Mucosa of descending colon (tissue), 3 donors: ENCODE results near the gene TGFBR3L. TPM values are rescaled to one million over a fixed set of nuclear protein-coding genes. Genes with fewer than 3 reads are reported as not detected.

Source experiments
- ATAC-seq: fragments of 200-7000 bp; cut with Tn5 transposase; one replicate; pipeline ENCODE4 v1.9.1; 2020; ENCODE audit warnings: mild to moderate bottlenecking, moderate library complexity
- DNase-seq, 3 donors: peaks; one replicate each; pipeline ENCODE4 v3.0.0-alpha.2; 2020
- H3K36me3 ChIP-seq: fragments of 200-600 bp; one replicate; pipeline ENCODE4 v1.8.0; 2021; ENCODE audit warnings: low read depth, mild to moderate bottlenecking
- H3K4me1 ChIP-seq: fragments of 200-600 bp; one replicate; pipeline ENCODE4 v1.8.0; 2021; ENCODE audit warnings: low read depth, mild to moderate bottlenecking
- H3K4me3 ChIP-seq: fragments of 200-600 bp; one replicate; pipeline ENCODE4 v1.8.0; 2021; ENCODE audit warnings: mild to moderate bottlenecking
- H3K9me3 ChIP-seq: fragments of 200-600 bp; one replicate; pipeline ENCODE4 v1.8.0; 2021; ENCODE audit warnings: mild to moderate bottlenecking
- intact Hi-C, 2 donors: fragments of 100-400 bp; cut with DNase I in 1 of 2; cut with micrococcal nuclease in 1 of 2; formaldehyde crosslinking; loops; one replicate each; pipeline versions ENCODE4 v1.11.0 to v1.11.1; 2022; cut with DNase I, micrococcal nuclease
- total RNA-seq, 3 donors: library from RNA; stranded (reverse); fragmentation: NEBNext Ultra II Directional in 2 of 3; extraction: Animal tissue kit (Norgen Biotek cat#: 25700) in 2 of 3; gene quantifications; one replicate each; pipeline versions ENCODE4 v1.2.1 to v1.2.4, GENCODE V29; 2021 to 2023
- TF ChIP-seq, protein P1 (sequence below): fragments of 200-600 bp; IDR thresholded peaks from one replicate; pipeline ENCODE4 v1.8.0; 2022; ENCODE audit warnings: antibody characterized with exemption, mild to moderate bottlenecking
- donor health status: DM: no; HTN: no; CAD: no; lungs with moderate emphysema.
- donor health status: DM: no; HTN: no; CAD: no.
- donor health status: DM: no; HTN: yes; CAD: no.

TGFBR3L gene
- total RNA-seq, 3 donors from 2014 or later, result 0.79 TPM; not detected in 2

DNA sequence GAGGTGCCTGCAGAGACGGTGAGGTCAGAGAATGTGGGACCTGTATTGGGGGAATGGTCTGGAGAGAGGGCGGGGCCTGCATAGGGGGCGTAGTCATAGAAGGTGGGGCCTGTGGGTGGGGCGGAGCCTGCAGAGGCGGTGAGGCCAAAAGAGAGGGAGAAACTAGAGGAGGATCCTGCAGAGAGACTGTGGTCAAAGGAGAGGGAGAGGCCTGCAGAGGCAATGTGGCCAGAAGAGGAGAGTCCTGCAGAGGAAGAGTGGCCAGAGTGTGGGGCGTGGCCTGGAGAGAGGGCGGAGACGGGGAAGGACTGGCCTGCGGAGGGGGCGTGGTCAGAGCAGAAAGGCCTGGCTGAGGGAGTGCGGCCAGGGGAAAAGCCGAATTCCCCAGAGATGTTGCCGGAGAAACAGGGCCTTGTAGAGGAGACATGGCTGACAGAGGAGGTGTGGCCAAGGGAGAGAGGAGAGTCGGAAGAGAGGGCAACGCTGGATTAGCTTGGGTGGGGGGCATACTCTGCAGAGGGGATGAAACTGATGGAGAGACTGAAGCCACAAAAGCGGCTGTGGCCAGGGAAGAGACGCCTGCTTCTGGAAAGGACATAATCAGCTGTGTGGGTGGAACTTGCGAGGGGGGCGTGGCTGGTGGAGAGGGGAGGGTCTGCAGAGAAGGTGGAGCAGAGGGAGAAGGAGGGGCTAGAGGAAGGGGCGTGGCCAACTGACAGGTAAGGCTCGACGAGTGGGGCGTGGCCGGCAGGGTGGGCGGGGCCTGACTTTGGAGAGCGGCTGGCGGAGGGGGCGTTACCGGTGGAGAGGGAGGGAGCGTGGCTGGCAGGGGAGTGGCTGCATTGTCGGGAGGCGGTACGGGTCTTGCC lies 43.0 kb upstream of the TGFBR3L start:
- intact Hi-C loops, result no loop called here
- TF ChIP-seq, protein P1, sequence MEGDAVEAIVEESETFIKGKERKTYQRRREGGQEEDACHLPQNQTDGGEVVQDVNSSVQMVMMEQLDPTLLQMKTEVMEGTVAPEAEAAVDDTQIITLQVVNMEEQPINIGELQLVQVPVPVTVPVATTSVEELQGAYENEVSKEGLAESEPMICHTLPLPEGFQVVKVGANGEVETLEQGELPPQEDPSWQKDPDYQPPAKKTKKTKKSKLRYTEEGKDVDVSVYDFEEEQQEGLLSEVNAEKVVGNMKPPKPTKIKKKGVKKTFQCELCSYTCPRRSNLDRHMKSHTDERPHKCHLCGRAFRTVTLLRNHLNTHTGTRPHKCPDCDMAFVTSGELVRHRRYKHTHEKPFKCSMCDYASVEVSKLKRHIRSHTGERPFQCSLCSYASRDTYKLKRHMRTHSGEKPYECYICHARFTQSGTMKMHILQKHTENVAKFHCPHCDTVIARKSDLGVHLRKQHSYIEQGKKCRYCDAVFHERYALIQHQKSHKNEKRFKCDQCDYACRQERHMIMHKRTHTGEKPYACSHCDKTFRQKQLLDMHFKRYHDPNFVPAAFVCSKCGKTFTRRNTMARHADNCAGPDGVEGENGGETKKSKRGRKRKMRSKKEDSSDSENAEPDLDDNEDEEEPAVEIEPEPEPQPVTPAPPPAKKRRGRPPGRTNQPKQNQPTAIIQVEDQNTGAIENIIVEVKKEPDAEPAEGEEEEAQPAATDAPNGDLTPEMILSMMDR, result no peak
- peak; percentile 62 for ATAC-seq
- Histone ChIP-seq H3K36me3 (no peaks in the 10 kb centered on the region), H3K4me3 (no peak overlapping the region), H3K9me3 (no peaks in the 10 kb centered on the region), H3K4me1 (peaks cover 35% of the 10 kb centered on the region)
- DNase-seq, result peak; percentile 95 to 97 (median 95)

DNA sequence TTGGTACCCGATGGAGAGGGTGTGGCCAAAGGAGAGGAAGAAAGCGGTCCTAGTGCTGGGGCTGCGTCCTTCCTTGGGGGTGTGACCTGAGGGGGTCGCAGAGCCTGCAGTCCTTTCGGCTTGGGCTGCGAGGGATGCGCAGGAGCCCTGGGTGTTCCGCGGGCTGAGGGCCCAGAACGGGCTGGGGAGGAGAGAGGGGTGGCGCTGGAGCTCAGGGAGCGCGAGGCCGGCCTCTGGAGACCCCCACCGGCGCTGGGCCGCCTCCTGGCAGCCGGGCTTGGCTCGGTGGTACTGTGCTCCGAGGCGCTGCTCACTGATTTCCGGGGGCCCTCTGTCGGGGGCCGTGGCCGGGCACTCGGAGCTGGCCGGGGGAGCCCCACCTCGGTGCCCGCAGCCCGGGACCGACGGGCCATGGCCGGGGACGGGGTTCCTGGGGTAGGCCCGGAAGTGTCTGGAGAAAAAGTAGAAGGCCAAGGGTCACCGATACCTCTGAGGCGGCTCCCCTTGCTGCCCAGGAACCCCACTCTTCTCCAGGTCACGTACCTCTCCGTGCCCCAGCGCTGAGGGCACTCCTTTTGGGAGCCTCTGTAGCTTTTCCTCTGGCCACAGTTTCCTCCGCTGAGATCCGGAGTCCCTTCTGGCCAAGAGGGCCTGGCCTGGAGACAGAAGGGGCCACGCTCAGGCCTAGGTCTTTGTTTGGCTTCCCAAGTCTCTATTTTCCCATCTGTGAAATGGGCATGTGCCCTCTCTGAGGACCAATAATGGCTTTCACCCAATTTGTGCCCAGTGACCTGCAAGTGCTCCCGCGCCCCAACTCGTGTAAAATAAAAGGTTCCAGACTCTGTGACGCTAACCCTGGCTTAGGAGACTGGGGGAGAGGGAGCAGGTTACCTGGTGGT lies 42.1 kb upstream of the TGFBR3L start:
- ATAC-seq, result no peak

DNA sequence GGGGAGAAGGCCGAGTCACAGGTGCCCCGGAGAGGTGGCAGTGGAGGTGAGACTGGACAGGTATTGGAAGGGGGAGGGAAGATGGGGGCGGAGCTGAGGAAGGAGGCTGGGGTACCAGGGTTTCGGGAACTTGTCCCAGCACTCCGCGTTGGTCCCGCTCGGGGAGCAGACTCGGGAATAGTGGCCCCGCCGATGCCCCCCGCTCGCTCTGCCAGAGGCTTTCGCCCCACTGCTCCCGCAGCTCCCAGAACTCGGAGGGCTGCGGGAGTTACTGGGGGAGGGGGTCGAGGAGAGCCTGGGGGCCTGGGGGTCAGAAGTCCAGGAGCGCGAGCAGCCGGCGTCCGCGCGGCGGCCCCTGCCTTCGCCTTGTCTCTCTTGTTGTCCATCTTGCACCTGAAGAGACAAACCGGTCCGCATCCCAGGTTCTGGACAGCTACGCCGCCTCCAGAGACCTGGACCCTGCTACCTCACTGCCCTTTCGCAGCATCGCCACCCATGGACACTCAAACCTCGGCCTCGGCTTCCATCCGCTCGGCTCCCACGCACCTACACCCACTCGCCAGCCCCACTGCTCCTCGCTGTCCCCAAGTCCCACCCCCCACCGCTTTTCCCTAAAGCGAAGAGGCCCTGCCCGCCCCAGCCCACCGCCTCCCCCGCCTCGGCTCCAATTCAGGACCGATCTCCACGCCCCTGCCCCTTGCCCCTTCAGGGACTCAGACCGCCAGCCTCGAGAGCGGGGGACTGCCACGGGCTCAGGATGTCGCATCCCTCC lies 41.1 kb upstream of the TGFBR3L start:
- Histone ChIP-seq H3K9me3 (no peaks in the 10 kb centered on the region), H3K36me3 (no peaks in the 10 kb centered on the region), H3K4me3 (no peak overlapping the region), H3K4me1 (peaks cover 29% of the 10 kb centered on the region)
- intact Hi-C loops, result no loop called here
- ATAC-seq (no peak), DNase-seq (no peak)
- TF ChIP-seq, protein P1, result no peak

More for the DNA sequence above, 42.1 kb upstream of the TGFBR3L start:
- Histone ChIP-seq H3K36me3 (no peaks in the 10 kb centered on the region), H3K4me3 (no peak overlapping the region), H3K9me3 (no peaks in the 10 kb centered on the region), H3K4me1 (peaks cover 35% of the 10 kb centered on the region)
- no peak for DNase-seq
- intact Hi-C loops, result no loop called here
- TF ChIP-seq, protein P1, result no peak

DNA sequence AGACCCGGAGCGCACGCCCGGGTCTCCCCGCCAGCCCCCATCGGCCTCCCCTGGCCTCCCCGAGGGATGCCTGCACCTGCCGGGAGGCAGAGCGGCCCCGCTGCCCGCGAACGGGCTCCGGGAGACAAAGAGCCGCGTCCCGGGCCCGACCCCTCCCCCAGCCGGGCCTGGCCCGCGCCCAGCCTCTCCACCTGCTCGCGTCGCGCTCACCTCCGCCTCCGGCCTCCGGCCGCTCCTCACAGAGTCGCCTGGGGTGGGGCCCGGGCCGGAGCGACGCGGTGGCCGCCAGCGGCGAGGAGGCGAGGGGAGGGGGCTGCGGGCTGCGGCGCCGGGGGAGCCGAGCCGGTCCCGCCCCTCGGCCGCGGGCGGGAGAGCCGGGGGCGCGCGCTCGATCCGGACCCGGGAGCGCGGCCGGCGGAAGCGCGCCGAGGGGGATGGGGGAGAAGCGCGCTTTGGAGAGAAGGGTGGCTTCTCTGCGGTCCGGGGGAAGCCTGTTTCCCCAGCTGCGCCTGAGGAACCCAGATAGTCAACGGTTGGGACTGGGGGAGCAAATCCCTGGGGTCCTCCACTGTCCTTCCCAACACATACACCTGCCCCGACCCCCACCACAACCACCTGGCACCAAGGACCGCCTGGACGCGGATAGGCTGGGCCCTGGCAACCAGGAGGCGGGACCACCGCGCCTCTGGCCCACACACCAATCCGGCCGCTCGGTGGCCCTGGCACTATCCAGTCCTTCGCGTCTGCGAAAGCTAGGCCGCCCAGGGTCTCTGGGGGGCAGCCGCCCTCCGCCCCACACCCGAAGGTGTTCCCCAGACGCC lies 40.3 kb upstream of the TGFBR3L start, which contains the start of gene PRR36:
Gene PRR36, minus strand, starts transcription at position 315 of the 821 bp plus-strand sequence. CDS start 701 bp downstream, outside the sequence.
- Histone ChIP-seq H3K36me3 (no peaks in the 10 kb centered on the region), H3K4me3 (no peak within 1 kb of the TSS), H3K4me1 (peaks cover 23% of the 10 kb centered on the region), H3K9me3 (no peaks in the 10 kb centered on the region)
- TF ChIP-seq, protein P1, result no peak
- no peak for ATAC-seq
- DNase-seq, result no peak
- intact Hi-C loops, result no loop called here
